ENCODE measurements around the gene LAMTOR2. TPM values are rescaled to one million over a fixed set of nuclear protein-coding genes. Genes with fewer than 3 reads are reported as not detected.

Gene LAMTOR2
- total RNA-seq, 1 experiment from 2014 or later: 49.4 TPM

GRCh38 chr1:156098784-156099183 is 44.2 kb downstream of the LAMTOR2 start:
- ChIA-PET CTCF (interaction anchor here (1.4 to 10.1 kb wide), 4 partner anchors 17 to 31 kb away, joined by 3 to 115 read pairs (median 17); no protein-coding TSS in a partner anchor), POLR2A (interaction anchor here (0.9 kb wide), 1 partner anchor 15 kb away, joined by 3 read pairs; no protein-coding TSS in a partner anchor)
- Mint-ChIP-seq H3K36me3 (ENCODE audit: insufficient read depth, unreplicated experiment) (peaks cover 14% of the 10 kb centered on the region), H3K4me3 (ENCODE audit: unreplicated experiment) (no peak overlapping the region), H3K9me3 (ENCODE audit: unreplicated experiment) (no peaks in the 10 kb centered on the region), H3K27ac (ENCODE audit: unreplicated experiment) (no peak overlapping the region), H3K27me3 (ENCODE audit: insufficient read depth, unreplicated experiment) (no peaks in the 10 kb centered on the region), H3K4me1 (ENCODE audit: low read depth, unreplicated experiment) (peaks cover 49% of the 10 kb centered on the region)
- intact Hi-C loops (cut with micrococcal nuclease; ENCODE audit: unreplicated experiment): no loop called here
- Histone ChIP-seq H3K27me3 (replicated peaks; ENCODE audit: control insufficient read depth, insufficient read depth, low read length) (no peaks in the 10 kb centered on the region), H3K4me3 (ENCODE audit: low read depth, low read length) (no peak overlapping the region), H3K36me3 (ENCODE audit: control insufficient read depth, insufficient read depth, low read length) (no peaks in the 10 kb centered on the region; the same call in 1 of the 2 replicates), H3K4me1 (peaks cover 32% of the 10 kb centered on the region), H3K9me3 (no peaks in the 10 kb centered on the region)
- no peak for TF ChIP-seq CTCF (IDR thresholded peaks at IDR 0.05; ENCODE audit: insufficient read depth in 1 of 2, low read depth in 1 of 2, low read length in 1 of 2, severe bottlenecking in 1 of 2, unreplicated experiment in 1 of 2)
- no peak for DNase-seq
- no TSS peak for BruUV-seq (replicated peaks)

GRCh38 chr1:156099282-156099681 is 44.7 kb downstream of the LAMTOR2 start:
- H3K27me3 ChIP-seq (replicated peaks; ENCODE audit: control insufficient read depth, insufficient read depth, low read length): no peaks in the 10 kb centered on the region
- H3K36me3 ChIP-seq (ENCODE audit: control insufficient read depth, insufficient read depth, low read length): no peaks in the 10 kb centered on the region
- H3K9me3 Mint-ChIP-seq (ENCODE audit: unreplicated experiment): no peaks in the 10 kb centered on the region
- H3K9me3 ChIP-seq: no peaks in the 10 kb centered on the region
- no peaks in the 10 kb centered on the region for H3K27me3 Mint-ChIP-seq (ENCODE audit: insufficient read depth, unreplicated experiment)
- ChIA-PET POLR2A (interaction anchor here (0.9 kb wide), 1 partner anchor 15 kb away, joined by 3 read pairs; no protein-coding TSS in a partner anchor), CTCF (interaction anchor here (1.2 to 10.1 kb wide), 4 partner anchors 16 to 126 kb away, joined by 3 to 115 read pairs (median 17); no protein-coding TSS in a partner anchor)
- H3K4me3 Mint-ChIP-seq (ENCODE audit: unreplicated experiment): no peak overlapping the region
- no peak overlapping the region for H3K4me3 ChIP-seq (ENCODE audit: low read depth, low read length)
- BruUV-seq (replicated peaks): no TSS peak
- peaks cover 54% of the 10 kb centered on the region for H3K4me1 Mint-ChIP-seq (ENCODE audit: low read depth, unreplicated experiment)
- intact Hi-C loops (cut with micrococcal nuclease; ENCODE audit: unreplicated experiment): no loop called here
- no peak for DNase-seq
- H3K27ac Mint-ChIP-seq (ENCODE audit: unreplicated experiment): no peak overlapping the region
- TF ChIP-seq CTCF (IDR thresholded peaks at IDR 0.05; ENCODE audit: insufficient read depth in 1 of 2, low read depth in 1 of 2, low read length in 1 of 2, severe bottlenecking in 1 of 2, unreplicated experiment in 1 of 2): no peak
- H3K36me3 Mint-ChIP-seq (ENCODE audit: insufficient read depth, unreplicated experiment): peaks cover 14% of the 10 kb centered on the region
- peaks cover 37% of the 10 kb centered on the region for H3K4me1 ChIP-seq

DNA sequence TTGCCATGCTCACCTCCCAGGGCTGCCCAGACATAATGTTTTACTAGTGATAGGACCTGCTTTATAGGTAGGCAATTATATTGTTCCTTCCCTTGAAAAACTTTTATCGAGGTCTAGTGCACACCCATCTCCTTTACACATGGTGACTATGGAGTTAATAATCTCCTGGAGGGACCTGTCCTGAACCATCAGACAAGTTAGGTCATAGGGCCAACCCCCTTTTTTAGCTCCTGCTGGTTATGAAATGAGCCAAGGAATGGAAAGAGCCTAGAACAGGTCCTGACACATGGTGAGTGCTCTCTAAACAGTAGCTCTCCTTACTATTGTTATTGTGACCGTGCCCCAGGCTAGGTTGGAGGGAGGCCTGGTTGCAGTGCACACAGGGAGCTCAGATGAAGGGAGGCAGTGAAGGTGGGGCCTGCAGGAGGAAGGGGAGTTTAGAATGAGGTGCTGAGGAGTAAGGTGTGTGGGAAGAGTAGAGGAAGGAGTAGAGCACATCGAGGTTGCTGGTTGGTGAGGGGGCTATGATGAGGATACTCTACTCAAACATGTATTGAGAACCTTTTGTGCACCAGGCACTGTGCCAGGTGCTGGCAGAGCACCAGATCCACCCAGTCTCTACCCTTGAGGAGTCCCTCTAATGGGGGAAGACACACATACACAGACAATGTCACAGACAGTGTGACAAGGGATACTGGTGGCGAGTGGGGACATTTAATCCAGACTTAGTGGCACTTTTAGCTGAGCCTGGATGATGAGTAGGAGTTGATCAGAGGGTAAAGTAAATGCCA is 45.8 kb downstream of the LAMTOR2 start:
- ChIA-PET POLR2A (no interaction called here), CTCF (interaction anchor here (0.7 to 10.1 kb wide), 5 partner anchors 10 to 133 kb away, joined by 3 to 115 read pairs (median 4); no protein-coding TSS in a partner anchor)
- Mint-ChIP-seq H3K27ac (ENCODE audit: unreplicated experiment) (no peak overlapping the region), H3K4me3 (ENCODE audit: unreplicated experiment) (no peak overlapping the region), H3K4me1 (ENCODE audit: low read depth, unreplicated experiment) (peaks cover 64% of the 10 kb centered on the region), H3K36me3 (ENCODE audit: insufficient read depth, unreplicated experiment) (peaks cover 16% of the 10 kb centered on the region), H3K9me3 (ENCODE audit: unreplicated experiment) (no peaks in the 10 kb centered on the region), H3K27me3 (ENCODE audit: insufficient read depth, unreplicated experiment) (no peaks in the 10 kb centered on the region)
- no peak for DNase-seq
- H3K4me1 ChIP-seq: peaks cover 48% of the 10 kb centered on the region
- BruUV-seq (replicated peaks): no TSS peak
- TF ChIP-seq CTCF (IDR thresholded peaks at IDR 0.05; ENCODE audit: insufficient read depth in 1 of 2, low read depth in 1 of 2, low read length in 1 of 2, severe bottlenecking in 1 of 2, unreplicated experiment in 1 of 2): no peak
- no peaks in the 10 kb centered on the region for H3K36me3 ChIP-seq (ENCODE audit: control insufficient read depth, insufficient read depth, low read length)
- H3K4me3 ChIP-seq (ENCODE audit: low read depth, low read length): no peak overlapping the region
- H3K27me3 ChIP-seq (replicated peaks; ENCODE audit: control insufficient read depth, insufficient read depth, low read length): no peaks in the 10 kb centered on the region
- intact Hi-C loops (cut with micrococcal nuclease; ENCODE audit: unreplicated experiment): loop anchor here (1.0 kb wide), 1 partner anchor 30 kb away; no protein-coding TSS in a partner anchor
- H3K9me3 ChIP-seq: no peaks in the 10 kb centered on the region

Measured in Caco-2 (cell line).